HCT116 (cell line): ENCODE measurements around the gene LRRC15. TPM values are rescaled to one million over a fixed set of nuclear protein-coding genes. Genes with fewer than 3 reads are reported as not detected.

Experiments
- ATAC-seq: fragments of 200-7000 bp; cut with Tn5 transposase; 2 replicates; pipeline ENCODE4 v1.9.1; 2020; ENCODE audit warnings: mild to moderate bottlenecking, moderate library complexity
- BruUV-seq: library from RNA; stranded (reverse); fragments of 400-500 nt; replicated peaks from 2 replicates; lab custom pipeline; 2021; lab: Mats Ljungman, UMichigan
- CTCF ChIA-PET: fragments of 300-600 bp; sonication (Branson Sonifier 250); formaldehyde crosslinking; loops from one replicate; lab custom pipeline; 2021; ENCODE audit warnings: antibody characterized with exemption; lab: Charles Lee
- POLR2A ChIA-PET: fragments of 300-600, 350-600 bp; sonication (Branson Sonifier 250); formaldehyde crosslinking; loops from one replicate; lab custom pipeline; 2021; ENCODE audit warnings: antibody characterized with exemption; lab: Charles Lee
- RAD21 ChIA-PET, 2 experiments: fragments of 300-600 bp; sonication (Branson Sonifier 250); formaldehyde crosslinking; loops; one replicate each; lab custom pipeline; 2023; ENCODE audit warnings: low total read pairs in 2 of 2; ENCODE audit not compliant: uncharacterized antibody in 2 of 2, unreplicated experiment in 2 of 2, low non-redundant PET in 1 of 2; lab: Charles Lee
- DNase-seq: peaks from one replicate; pipeline ENCODE4 v3.0.0-alpha.2; 2010; ENCODE audit warnings: low read depth, low spot score
- H2AFZ ChIP-seq: fragments of 200-600 bp; shearing (Covaris generic), sonication (generic); 2 replicates; pipeline ENCODE4 v1.6.1; 2017; ENCODE audit warnings: low read depth, mixed run types, mixed read lengths, antibody characterized with exemption, low read length; ENCODE audit not compliant: poor library complexity, severe bottlenecking
- H3K27ac ChIP-seq: 2 replicates; pipeline ENCODE4 v1.5.1; 2012; ENCODE audit warnings: low read depth, low read length
- H3K27me3 ChIP-seq: fragments of 200-600 bp; sonication (generic); 2 replicates; pipeline ENCODE4 v1.6.1; 2016; ENCODE audit warnings: mixed run types, low read length, mixed read lengths; ENCODE audit not compliant: insufficient read depth
- H3K36me3 ChIP-seq, 2 experiments: fragments of 200-500 bp in 1 of 2; fragments of 200-600 bp in 1 of 2; sonication (Bioruptor generic) in 1 of 2; sonication (generic) in 1 of 2; 2 replicates each; pipeline versions ENCODE4 v1.5.1 to v1.6.1; 2014 to 2016; ENCODE audit warnings: low read length in 2 of 2, inconsistent platforms in 1 of 2, mixed read lengths in 1 of 2, mixed run types in 1 of 2; ENCODE audit not compliant: insufficient read depth in 2 of 2, control insufficient read depth in 1 of 2
- H3K4me1 ChIP-seq, 2 experiments: fragments of 200-600 bp in 1 of 2; sonication (generic) in 1 of 2; 2 replicates each; pipeline versions ENCODE4 v1.5.1 to v1.6.1; 2012 to 2017; ENCODE audit warnings: low read length in 2 of 2, inconsistent platforms in 1 of 2, mild to moderate bottlenecking in 1 of 2, mixed read lengths in 1 of 2, mixed run types in 1 of 2, moderate library complexity in 1 of 2; ENCODE audit not compliant: insufficient read depth in 2 of 2, control insufficient read depth in 1 of 2
- H3K4me2 ChIP-seq: fragments of 200-600 bp; sonication (generic); 2 replicates; pipeline ENCODE4 v1.6.1; 2017; ENCODE audit warnings: mixed run types, low read length, mixed read lengths
- H3K4me3 ChIP-seq, 2 experiments: fragments of 200-600 bp in 1 of 2; sonication (generic) in 1 of 2; replicated peaks in 1 of 2; 2 replicates each; pipeline ENCODE4 v1.5.1; 2011 to 2016; ENCODE audit warnings: low read length in 2 of 2, control low read depth in 1 of 2, low read depth in 1 of 2, mild to moderate bottlenecking in 1 of 2, mixed read lengths in 1 of 2, mixed run types in 1 of 2
- H3K79me2 ChIP-seq: fragments of 200-600 bp; sonication (generic); 2 replicates; pipeline ENCODE4 v1.6.1; 2017; ENCODE audit warnings: mild to moderate bottlenecking, mixed run types, low read length, moderate library complexity, mixed read lengths; ENCODE audit not compliant: insufficient read depth
- H3K9ac ChIP-seq: fragments of 200-600 bp; sonication (generic); 2 replicates; pipeline ENCODE4 v1.6.1; 2016; ENCODE audit warnings: low read length, mixed read lengths
- H3K9me2 ChIP-seq: fragments of 200-600 bp; sonication (generic), shearing (Covaris generic); 2 replicates; pipeline ENCODE4 v1.6.1; 2017; ENCODE audit warnings: mixed run types, mild to moderate bottlenecking, moderate library complexity; ENCODE audit not compliant: insufficient read depth
- H3K9me3 ChIP-seq, 2 experiments: fragments of 200-500 bp in 1 of 2; fragments of 200-600 bp in 1 of 2; sonication (Bioruptor generic) in 1 of 2; sonication (generic) in 1 of 2; 2 replicates each; pipeline ENCODE4 v1.6.1; 2014 to 2017; ENCODE audit warnings: low read length in 2 of 2, mixed read lengths in 2 of 2, inconsistent platforms in 1 of 2, low read depth in 1 of 2, mild to moderate bottlenecking in 1 of 2, mixed run types in 1 of 2, moderate library complexity in 1 of 2; ENCODE audit not compliant: control insufficient read depth in 1 of 2, insufficient read depth in 1 of 2
- H4K20me1 ChIP-seq: fragments of 200-600 bp; sonication (generic), shearing (Covaris generic); 2 replicates; pipeline ENCODE4 v1.6.1; 2017; ENCODE audit warnings: mixed run types, mild to moderate bottlenecking, moderate library complexity; ENCODE audit not compliant: insufficient read depth
- CEBPB ChIP-seq: IDR thresholded peaks from 2 replicates; pipeline ENCODE4 v1.6.1; 2012; ENCODE audit warnings: low read depth
- EGR1 ChIP-seq: IDR thresholded peaks from 2 replicates; pipeline ENCODE4 v1.6.1; 2012; ENCODE audit warnings: low read depth
- ELF1 ChIP-seq: IDR thresholded peaks from 2 replicates; pipeline ENCODE4 v1.6.1; 2012; ENCODE audit warnings: low read depth, borderline replicate concordance
- EZH2 ChIP-seq: fragments of 200-600 bp; sonication (generic); IDR thresholded peaks from 2 replicates; pipeline ENCODE4 v1.6.1; 2017; ENCODE audit warnings: antibody characterized with exemption, mixed run types
- FOSL1 ChIP-seq: IDR thresholded peaks from 2 replicates; pipeline ENCODE4 v1.6.1; 2012; ENCODE audit warnings: low read depth
- POLR2A ChIP-seq: IDR thresholded peaks from 2 replicates; pipeline ENCODE4 v1.7.0; 2011; ENCODE audit warnings: borderline replicate concordance; ENCODE audit not compliant: insufficient read depth, insufficient read length; ENCODE audit errors: extremely low read depth
- POLR2AphosphoS5 ChIP-seq: IDR thresholded peaks from 2 replicates; pipeline ENCODE4 v1.6.1; 2011; ENCODE audit warnings: mild to moderate bottlenecking, low read depth, low read length, moderate library complexity
- RAD21 ChIP-seq: IDR thresholded peaks from 2 replicates; pipeline ENCODE4 v1.6.1; 2012; ENCODE audit warnings: low read depth, mild to moderate bottlenecking
- SIN3A ChIP-seq: IDR thresholded peaks from 2 replicates; pipeline ENCODE4 v1.6.1; 2012; ENCODE audit warnings: low read depth
- SRF ChIP-seq: IDR thresholded peaks from 2 replicates; pipeline ENCODE4 v1.6.1; 2012; ENCODE audit warnings: low read depth
- TCF7L2 ChIP-seq: IDR thresholded peaks from 2 replicates; pipeline ENCODE4 v1.7.0; 2011; ENCODE audit warnings: borderline replicate concordance, inconsistent platforms; ENCODE audit not compliant: insufficient read depth, insufficient read length; ENCODE audit errors: extremely low read depth
- YY1 ChIP-seq: IDR thresholded peaks from 2 replicates; pipeline ENCODE4 v1.6.1; 2011; ENCODE audit warnings: low read length, low read depth, moderate library complexity, mild to moderate bottlenecking; ENCODE audit not compliant: insufficient replicate concordance; ENCODE audit errors: extremely low read depth
- ZFX ChIP-seq: fragments of 450-650 bp; IDR thresholded peaks from 2 replicates; pipeline ENCODE4 v1.6.1; 2017
- ZNF274 ChIP-seq: fragments of 200-500 bp; sonication (Bioruptor generic); IDR thresholded peaks from 2 replicates; pipeline ENCODE4 v1.6.1; 2014; ENCODE audit warnings: mild to moderate bottlenecking, low read depth, low read length, inconsistent platforms
- intact Hi-C: fragments of 100-400 bp; cut with micrococcal nuclease; formaldehyde crosslinking; loops from 2 replicates; pipeline ENCODE4 v1.10.0; 2022
- total RNA-seq: library from RNA; stranded (reverse); gene quantifications from one replicate; pipeline ENCODE4 v1.2.1, GENCODE V29; 2021; ENCODE audit not compliant: unreplicated experiment
- TF ChIP-seq, protein P1 (sequence below), 3 experiments: fragments of 200-600 bp in 1 of 3; sonication (generic) in 1 of 3; IDR thresholded peaks in 2 of 3; conservative IDR thresholded peaks in 1 of 3; 2 replicates each; pipeline ENCODE4 v1.5.1; 2012 to 2017; ENCODE audit warnings: low read depth in 2 of 3, low read length in 2 of 3, antibody characterized with exemption in 1 of 3, borderline replicate concordance in 1 of 3, control low read depth in 1 of 3, mild to moderate bottlenecking in 1 of 3, mixed read lengths in 1 of 3, mixed run types in 1 of 3, moderate library complexity in 1 of 3; ENCODE audit not compliant: insufficient read depth in 1 of 3
- TF ChIP-seq, protein P2 (sequence below): IDR thresholded peaks from 2 replicates; pipeline ENCODE4 v1.6.1; 2012
- TF ChIP-seq, protein P3 (sequence below): IDR thresholded peaks from 2 replicates; pipeline ENCODE4 v1.6.1; 2012; ENCODE audit warnings: low read depth
- TF ChIP-seq, protein P4 (sequence below): IDR thresholded peaks from 2 replicates; pipeline ENCODE4 v1.6.1; 2012
- TF ChIP-seq, protein P5 (sequence below): IDR thresholded peaks from 2 replicates; pipeline ENCODE4 v1.6.1; 2011; ENCODE audit warnings: mild to moderate bottlenecking, low read length, moderate library complexity; ENCODE audit not compliant: insufficient replicate concordance; ENCODE audit errors: extremely low read depth

The LRRC15 gene
- total RNA-seq, 1 experiment from 2014 or later: not detected

DNA sequence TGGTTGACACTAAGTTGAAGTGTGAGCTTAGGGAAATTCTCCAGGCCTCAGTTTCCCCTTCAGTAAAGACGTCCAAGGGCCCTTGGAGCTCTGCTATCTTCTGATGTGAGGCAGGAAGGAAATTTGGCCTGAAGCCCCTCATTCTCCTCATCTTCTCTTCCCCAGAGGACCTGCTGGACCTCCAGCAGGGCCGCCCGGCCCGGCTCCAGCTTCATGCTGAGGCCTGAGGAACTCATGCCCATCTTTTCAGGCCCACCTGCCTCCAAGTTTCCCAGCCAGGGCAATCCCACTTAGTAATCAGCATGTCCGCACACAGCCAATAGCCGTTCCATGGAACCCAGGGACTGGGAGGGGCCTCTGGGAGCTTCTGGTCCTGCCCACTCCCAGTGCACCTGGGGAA lies 4.0 kb downstream of the LRRC15 start:
- RAD21 ChIA-PET: no interaction called here
- Histone ChIP-seq H3K4me2 (no peak overlapping the region), H3K4me3 (no peak overlapping the region), H3K79me2 (no peaks in the 10 kb centered on the region), H3K27ac (no peak overlapping the region), H3K27me3 (peaks cover 4% of the 10 kb centered on the region; the same call in 1 of the 2 replicates), H3K36me3 (no peaks in the 10 kb centered on the region), H4K20me1 (no peaks in the 10 kb centered on the region), H2AFZ (no peak overlapping the region), H3K4me1 (peaks cover 0 to 8% of the 10 kb centered on the region in 2 experiments; a peak in 1 of 4 replicates), H3K9me3 (no peaks in the 10 kb centered on the region), H3K9me2 (no peaks in the 10 kb centered on the region), H3K9ac (no peak overlapping the region)
- TF ChIP-seq TCF7L2 (no peak), ZFX (no peak), SRF (no peak), POLR2A (no peak), ZNF274 (no peak), CEBPB (no peak), POLR2AphosphoS5 (no peak), YY1 (no peak), RAD21 (no peak), FOSL1 (no peak), EGR1 (no peak), ELF1 (no peak), SIN3A (no peak), EZH2 (no peak)
- TF ChIP-seq, protein P1, sequence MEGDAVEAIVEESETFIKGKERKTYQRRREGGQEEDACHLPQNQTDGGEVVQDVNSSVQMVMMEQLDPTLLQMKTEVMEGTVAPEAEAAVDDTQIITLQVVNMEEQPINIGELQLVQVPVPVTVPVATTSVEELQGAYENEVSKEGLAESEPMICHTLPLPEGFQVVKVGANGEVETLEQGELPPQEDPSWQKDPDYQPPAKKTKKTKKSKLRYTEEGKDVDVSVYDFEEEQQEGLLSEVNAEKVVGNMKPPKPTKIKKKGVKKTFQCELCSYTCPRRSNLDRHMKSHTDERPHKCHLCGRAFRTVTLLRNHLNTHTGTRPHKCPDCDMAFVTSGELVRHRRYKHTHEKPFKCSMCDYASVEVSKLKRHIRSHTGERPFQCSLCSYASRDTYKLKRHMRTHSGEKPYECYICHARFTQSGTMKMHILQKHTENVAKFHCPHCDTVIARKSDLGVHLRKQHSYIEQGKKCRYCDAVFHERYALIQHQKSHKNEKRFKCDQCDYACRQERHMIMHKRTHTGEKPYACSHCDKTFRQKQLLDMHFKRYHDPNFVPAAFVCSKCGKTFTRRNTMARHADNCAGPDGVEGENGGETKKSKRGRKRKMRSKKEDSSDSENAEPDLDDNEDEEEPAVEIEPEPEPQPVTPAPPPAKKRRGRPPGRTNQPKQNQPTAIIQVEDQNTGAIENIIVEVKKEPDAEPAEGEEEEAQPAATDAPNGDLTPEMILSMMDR (IDR thresholded peaks at IDR 0.05 in 2 of 3, conservative IDR thresholded peaks at IDR 0.05 in 1 of 3; ENCODE audit: borderline replicate concordance in 1 of 3, insufficient read depth in 1 of 3, low read depth in 2 of 3, low read length in 2 of 3): no peak
- TF ChIP-seq, protein P2, sequence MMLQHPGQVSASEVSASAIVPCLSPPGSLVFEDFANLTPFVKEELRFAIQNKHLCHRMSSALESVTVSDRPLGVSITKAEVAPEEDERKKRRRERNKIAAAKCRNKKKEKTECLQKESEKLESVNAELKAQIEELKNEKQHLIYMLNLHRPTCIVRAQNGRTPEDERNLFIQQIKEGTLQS: no peak
- TF ChIP-seq, protein P3, sequence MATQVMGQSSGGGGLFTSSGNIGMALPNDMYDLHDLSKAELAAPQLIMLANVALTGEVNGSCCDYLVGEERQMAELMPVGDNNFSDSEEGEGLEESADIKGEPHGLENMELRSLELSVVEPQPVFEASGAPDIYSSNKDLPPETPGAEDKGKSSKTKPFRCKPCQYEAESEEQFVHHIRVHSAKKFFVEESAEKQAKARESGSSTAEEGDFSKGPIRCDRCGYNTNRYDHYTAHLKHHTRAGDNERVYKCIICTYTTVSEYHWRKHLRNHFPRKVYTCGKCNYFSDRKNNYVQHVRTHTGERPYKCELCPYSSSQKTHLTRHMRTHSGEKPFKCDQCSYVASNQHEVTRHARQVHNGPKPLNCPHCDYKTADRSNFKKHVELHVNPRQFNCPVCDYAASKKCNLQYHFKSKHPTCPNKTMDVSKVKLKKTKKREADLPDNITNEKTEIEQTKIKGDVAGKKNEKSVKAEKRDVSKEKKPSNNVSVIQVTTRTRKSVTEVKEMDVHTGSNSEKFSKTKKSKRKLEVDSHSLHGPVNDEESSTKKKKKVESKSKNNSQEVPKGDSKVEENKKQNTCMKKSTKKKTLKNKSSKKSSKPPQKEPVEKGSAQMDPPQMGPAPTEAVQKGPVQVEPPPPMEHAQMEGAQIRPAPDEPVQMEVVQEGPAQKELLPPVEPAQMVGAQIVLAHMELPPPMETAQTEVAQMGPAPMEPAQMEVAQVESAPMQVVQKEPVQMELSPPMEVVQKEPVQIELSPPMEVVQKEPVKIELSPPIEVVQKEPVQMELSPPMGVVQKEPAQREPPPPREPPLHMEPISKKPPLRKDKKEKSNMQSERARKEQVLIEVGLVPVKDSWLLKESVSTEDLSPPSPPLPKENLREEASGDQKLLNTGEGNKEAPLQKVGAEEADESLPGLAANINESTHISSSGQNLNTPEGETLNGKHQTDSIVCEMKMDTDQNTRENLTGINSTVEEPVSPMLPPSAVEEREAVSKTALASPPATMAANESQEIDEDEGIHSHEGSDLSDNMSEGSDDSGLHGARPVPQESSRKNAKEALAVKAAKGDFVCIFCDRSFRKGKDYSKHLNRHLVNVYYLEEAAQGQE: no peak
- TF ChIP-seq, protein P4, sequence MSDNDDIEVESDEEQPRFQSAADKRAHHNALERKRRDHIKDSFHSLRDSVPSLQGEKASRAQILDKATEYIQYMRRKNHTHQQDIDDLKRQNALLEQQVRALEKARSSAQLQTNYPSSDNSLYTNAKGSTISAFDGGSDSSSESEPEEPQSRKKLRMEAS: no peak
- TF ChIP-seq, protein P5, sequence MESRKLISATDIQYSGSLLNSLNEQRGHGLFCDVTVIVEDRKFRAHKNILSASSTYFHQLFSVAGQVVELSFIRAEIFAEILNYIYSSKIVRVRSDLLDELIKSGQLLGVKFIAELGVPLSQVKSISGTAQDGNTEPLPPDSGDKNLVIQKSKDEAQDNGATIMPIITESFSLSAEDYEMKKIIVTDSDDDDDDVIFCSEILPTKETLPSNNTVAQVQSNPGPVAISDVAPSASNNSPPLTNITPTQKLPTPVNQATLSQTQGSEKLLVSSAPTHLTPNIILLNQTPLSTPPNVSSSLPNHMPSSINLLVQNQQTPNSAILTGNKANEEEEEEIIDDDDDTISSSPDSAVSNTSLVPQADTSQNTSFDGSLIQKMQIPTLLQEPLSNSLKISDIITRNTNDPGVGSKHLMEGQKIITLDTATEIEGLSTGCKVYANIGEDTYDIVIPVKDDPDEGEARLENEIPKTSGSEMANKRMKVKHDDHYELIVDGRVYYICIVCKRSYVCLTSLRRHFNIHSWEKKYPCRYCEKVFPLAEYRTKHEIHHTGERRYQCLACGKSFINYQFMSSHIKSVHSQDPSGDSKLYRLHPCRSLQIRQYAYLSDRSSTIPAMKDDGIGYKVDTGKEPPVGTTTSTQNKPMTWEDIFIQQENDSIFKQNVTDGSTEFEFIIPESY: no peak
- DNase-seq: no peak
- BruUV-seq: no TSS peak
- POLR2A ChIA-PET: interaction anchor here (0.7 kb wide), 1 partner anchor 216 kb away, joined by 4 read pairs; no protein-coding TSS in a partner anchor
- intact Hi-C loops: no loop called here
- CTCF ChIA-PET: no interaction called here
- no peak for ATAC-seq
